VCaP (cell line): ENCODE data around the gene BOK.

Source experiments
- H3K27ac ChIP-seq: fragments of 450-650 bp; 2 replicates; pipeline ENCODE4 v1.5.1; 2017
- TF ChIP-seq, protein P1 (sequence below): fragments of 450-650 bp; conservative IDR thresholded peaks from 2 replicates; pipeline ENCODE4 v1.5.1; 2017; ENCODE audit warnings: mild to moderate bottlenecking, moderate library complexity

BOK gene

GRCh38 chr2:241553512-241553830, 5.1 kb upstream of the BOK start:
- TF ChIP-seq, protein P1, sequence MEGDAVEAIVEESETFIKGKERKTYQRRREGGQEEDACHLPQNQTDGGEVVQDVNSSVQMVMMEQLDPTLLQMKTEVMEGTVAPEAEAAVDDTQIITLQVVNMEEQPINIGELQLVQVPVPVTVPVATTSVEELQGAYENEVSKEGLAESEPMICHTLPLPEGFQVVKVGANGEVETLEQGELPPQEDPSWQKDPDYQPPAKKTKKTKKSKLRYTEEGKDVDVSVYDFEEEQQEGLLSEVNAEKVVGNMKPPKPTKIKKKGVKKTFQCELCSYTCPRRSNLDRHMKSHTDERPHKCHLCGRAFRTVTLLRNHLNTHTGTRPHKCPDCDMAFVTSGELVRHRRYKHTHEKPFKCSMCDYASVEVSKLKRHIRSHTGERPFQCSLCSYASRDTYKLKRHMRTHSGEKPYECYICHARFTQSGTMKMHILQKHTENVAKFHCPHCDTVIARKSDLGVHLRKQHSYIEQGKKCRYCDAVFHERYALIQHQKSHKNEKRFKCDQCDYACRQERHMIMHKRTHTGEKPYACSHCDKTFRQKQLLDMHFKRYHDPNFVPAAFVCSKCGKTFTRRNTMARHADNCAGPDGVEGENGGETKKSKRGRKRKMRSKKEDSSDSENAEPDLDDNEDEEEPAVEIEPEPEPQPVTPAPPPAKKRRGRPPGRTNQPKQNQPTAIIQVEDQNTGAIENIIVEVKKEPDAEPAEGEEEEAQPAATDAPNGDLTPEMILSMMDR: no peak
- no peak overlapping the region for H3K27ac ChIP-seq

GRCh38 chr2:241553981-241554380, 4.6 kb upstream of the BOK start:
- TF ChIP-seq, protein P1: no peak
- no peak overlapping the region for H3K27ac ChIP-seq

DNA sequence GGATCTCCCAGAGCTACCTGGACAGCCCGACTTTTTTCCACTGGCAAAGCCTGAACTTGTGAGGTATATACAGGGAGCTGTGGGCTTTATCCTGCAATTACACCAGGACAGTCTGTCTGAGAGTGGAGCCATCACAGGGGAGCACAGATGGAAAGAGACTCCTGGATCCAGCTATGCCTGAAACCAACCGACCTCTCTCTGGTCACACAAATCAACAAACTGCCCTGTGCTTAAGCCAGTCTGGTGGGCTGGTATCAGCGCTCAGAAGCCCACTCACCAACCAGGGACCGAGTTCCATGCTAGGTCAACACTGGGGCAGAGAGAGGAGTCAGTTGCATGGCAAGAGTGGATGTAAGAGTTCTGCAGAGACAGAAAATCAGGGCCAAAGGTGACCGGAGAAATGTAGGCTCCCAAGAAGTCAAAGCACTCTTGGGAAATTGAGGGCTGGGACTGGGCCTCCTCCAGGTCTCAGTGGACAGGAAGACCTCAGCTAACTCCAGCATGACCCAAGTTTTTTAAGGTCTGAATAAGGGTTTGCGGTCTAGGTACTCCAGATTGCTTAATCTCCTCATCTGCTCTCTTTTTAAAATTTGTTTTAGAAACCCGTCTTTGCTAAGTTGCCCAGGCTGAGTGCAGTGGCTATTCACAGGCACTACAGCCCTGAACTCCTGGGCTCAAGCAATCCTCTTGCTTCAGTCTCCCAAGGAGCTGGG, 3.8 kb upstream of the BOK start:
- TF ChIP-seq, protein P1: no peak
- no peak overlapping the region for H3K27ac ChIP-seq

DNA sequence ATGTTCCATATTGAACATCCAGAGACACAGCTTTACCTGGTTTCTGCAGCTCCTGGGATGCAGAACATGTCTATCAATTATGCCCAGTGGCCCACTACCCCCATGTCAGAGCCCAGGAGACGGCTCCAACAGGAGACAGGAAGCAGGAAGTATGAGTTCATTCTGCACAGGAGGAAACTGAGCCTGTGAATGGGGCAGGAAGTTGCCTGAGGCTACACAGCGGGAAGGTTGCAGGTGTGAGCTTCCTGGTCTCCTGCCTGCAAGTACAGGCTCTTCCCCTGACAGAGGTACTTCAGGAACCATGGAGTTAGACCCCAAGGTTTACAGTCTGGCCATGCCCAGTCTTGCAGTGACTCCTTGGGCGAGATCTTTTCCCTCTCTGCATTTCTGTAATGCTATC, 2.8 kb upstream of the BOK start:
- TF ChIP-seq, protein P1: no peak
- H3K27ac ChIP-seq: no peak overlapping the region

- H3K27ac ChIP-seq: no peak overlapping the region
- TF ChIP-seq, protein P1: no peak
Measured at GRCh38 chr2:241556746-241557145, 1.8 kb upstream of the BOK start.

DNA sequence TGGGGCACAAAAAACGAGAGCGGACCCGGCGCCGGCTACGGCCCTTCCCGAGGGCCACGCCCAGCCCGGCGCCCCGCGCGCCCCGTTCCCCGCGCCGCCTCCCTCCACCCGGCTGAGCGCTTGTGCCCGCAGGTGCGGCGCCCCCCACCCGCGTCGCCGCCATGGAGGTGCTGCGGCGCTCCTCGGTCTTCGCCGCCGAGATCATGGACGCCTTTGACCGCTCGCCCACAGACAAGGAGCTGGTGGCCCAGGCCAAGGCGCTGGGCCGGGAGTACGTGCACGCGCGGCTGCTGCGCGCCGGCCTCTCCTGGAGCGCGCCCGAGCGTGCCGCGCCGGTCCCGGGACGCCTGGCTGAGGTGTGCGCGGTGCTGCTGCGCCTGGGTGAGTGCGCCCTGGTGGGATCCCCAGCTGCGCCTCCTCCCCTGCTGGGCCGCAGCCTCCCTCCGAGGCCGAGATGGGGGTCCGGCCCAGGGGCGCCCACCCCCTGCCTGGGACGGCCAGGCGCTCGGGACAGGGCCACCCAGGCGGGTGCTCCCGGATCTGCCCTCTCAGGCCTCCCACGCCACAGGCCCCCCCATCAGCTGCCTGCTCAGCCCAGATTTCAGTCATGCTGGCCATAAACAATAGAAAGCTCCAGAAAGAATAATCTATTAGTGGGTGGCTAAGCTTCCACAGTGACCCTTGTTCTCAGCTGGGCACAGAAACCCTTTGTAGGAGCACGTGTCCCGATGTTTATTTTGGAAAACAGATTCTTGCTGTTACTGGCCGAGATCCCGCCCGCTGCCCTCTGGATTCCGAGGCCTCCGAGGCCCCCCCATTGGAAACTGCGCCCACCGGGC, 997 bp downstream of the BOK start:
- TF ChIP-seq, protein P1: no peak
- peak overlapping the region; percentile 97 for H3K27ac ChIP-seq

- peak overlapping the region; percentile 97 for H3K27ac ChIP-seq
Measured at GRCh38 chr2:241560162-241560882, 1.8 kb downstream of the BOK start.

More at GRCh38 chr2:241560162-241560882, 1.8 kb downstream of the BOK start:
- TF ChIP-seq, protein P1: no peak
